Ectodermal cell (in vitro differentiated cells): ENCODE measurements around the gene CYP2W1.
"Not testable (repeated sequence)": the region's sequence is repeated elsewhere in the genome, so short reads cannot be mapped to it uniquely, and the experiment has no call there.

Experiments used
- H3K27ac ChIP-seq: 2 replicates; pipeline ENCODE4 v1.7.0; 2013; ENCODE audit warnings: mild to moderate bottlenecking, low read depth, low read length; ENCODE audit not compliant: insufficient read depth, poor library complexity, severe bottlenecking
- H3K27me3 ChIP-seq: 2 replicates; pipeline ENCODE4 v1.7.0; 2013; ENCODE audit warnings: mild to moderate bottlenecking, low read length; ENCODE audit not compliant: insufficient read depth, control insufficient read depth, poor library complexity, severe bottlenecking
- H3K36me3 ChIP-seq: one replicate; pipeline ENCODE4 v1.7.0; 2013; ENCODE audit warnings: low read length; ENCODE audit not compliant: control insufficient read depth, insufficient read depth
- H3K4me1 ChIP-seq: one replicate; pipeline ENCODE4 v1.7.0; 2013; ENCODE audit warnings: low read length; ENCODE audit not compliant: control insufficient read depth, insufficient read depth
- H3K4me3 ChIP-seq: 2 replicates; pipeline ENCODE4 v1.7.0; 2013; ENCODE audit warnings: low read depth, low read length, control low read depth; ENCODE audit not compliant: insufficient read depth
- H3K9me3 ChIP-seq: 2 replicates; pipeline ENCODE4 v1.7.0; 2013; ENCODE audit warnings: mild to moderate bottlenecking, low read length, moderate library complexity; ENCODE audit not compliant: control insufficient read depth
- WGBS, 2 experiments: methylation state at CpG; one replicate each; pipeline ENCODE4 v1.1.7; 2013; ENCODE audit warnings: missing lambda C conversion rate in 2 of 2; 5-methylcytosine and 5-hydroxymethylcytosine counted together

The CYP2W1 gene

DNA sequence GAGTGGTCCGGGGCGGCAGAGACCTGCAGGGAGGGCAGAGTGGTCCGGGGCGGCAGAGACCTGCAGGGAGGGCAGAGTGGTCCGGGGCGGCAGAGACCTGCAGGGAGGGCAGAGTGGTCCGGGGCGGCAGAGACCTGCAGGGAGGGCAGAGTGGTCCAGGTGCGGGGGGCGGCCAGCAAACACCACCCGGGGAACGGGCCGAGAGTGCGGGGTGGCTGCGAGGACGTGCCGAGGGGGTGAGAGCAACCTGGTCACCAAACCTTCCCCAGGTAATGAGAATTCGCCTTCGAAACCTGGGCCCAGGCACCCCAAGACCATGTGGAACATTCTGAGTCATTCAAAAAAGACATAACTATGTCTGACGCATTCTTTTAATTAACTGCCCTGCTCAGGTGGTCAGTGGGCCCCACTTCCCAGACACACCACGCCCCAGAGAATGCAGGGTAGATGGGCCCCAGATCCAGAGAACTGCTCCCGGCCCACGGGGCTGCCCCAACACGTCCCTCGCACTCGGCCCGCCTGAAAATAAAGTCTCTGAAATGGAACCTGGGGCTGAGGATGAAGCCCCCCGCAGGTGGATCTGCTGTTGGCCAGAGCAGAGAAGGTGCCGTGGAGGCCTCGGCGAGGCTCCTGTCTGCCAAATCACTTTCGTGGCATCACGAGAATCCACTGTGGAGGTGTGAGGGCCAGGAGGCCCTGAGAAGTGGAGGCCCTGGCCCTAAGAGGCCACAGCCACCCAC lies 48.9 kb downstream of the CYP2W1 start:
- H3K27me3 ChIP-seq = no peaks in the 10 kb centered on the region
- peaks cover 4% of the 10 kb centered on the region for H3K9me3 ChIP-seq
- no peaks in the 10 kb centered on the region for H3K4me1 ChIP-seq
- WGBS, 2 experiments = 94 to 95% methylated on average over 29 to 30 of the region's 33 CpGs
- H3K4me3 ChIP-seq = no peak overlapping the region
- H3K27ac ChIP-seq = no peak overlapping the region
- peaks cover 4% of the 10 kb centered on the region for H3K36me3 ChIP-seq

DNA sequence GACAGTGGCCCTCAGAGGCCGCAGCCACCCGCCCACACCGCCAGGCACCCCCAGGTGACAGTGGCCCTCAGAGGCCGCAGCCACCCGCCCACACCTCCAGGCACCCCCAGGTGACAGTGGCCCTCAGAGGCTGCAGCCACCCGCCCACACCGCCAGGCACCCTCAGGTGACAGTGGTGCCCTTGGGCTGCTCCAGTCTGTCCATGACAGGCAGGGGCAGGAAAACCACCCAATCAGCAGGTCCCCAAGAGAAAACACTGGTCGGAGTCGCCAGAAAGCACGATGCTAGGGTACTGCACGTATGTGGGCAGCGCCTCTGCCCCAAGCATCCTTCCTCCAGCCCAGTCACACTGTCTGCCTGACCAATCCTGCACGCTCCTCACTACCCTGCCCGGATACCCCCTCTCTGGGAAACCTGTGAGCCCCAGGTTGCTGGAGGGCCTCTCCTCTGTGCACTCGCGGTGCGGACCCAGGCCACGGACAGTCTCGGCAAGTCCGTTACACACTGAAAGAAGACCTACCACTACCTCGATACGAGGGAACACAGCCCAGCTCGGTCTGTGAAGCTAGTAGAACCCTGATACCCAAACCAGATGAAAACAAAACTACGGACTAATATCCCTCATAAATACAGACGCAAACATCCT lies 49.7 kb downstream of the CYP2W1 start:
- H3K4me1 ChIP-seq = no peaks in the 10 kb centered on the region
- no peaks in the 10 kb centered on the region for H3K27me3 ChIP-seq
- peaks cover 4% of the 10 kb centered on the region for H3K9me3 ChIP-seq
- H3K36me3 ChIP-seq = peaks cover 4% of the 10 kb centered on the region
- H3K27ac ChIP-seq = no peak overlapping the region
- H3K4me3 ChIP-seq = no peak overlapping the region
- 92 to 93% methylated on average over 25 of the region's 25 CpGs for WGBS, 2 experiments

DNA sequence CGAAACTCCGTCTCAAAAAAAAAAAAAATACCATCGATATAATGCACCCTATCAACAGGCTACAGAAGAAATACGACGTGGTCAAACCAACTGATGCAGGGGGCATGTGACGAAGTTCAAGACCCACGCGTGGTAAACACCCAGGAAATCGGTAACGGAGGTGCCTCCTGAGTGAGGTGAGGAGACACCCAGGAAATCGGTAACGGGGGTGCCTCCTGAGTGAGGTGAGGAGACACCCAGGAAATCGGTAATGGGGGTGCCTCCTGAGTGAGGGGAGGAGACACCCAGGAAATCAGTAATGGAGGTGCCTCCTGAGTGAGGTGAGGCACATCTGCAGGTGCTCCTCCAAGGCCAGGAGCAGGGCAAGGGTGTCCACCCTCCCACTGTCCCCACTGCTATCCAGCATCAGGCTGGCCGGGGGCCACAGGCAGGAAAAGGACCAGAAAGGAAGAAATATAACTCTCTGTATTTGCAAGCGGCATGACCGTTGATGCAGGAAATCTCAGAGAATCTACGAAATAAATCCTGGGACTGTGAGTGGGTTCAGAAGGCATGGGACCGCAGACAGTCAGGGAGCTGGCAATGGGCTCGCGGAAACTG lies 50.7 kb downstream of the CYP2W1 start:
- Histone ChIP-seq H3K27me3 (no peaks in the 10 kb centered on the region), H3K4me1 (no peaks in the 10 kb centered on the region), H3K27ac (no peak overlapping the region), H3K9me3 (peaks cover 4% of the 10 kb centered on the region), H3K4me3 (no peak overlapping the region), H3K36me3 (peaks cover 4% of the 10 kb centered on the region)
- WGBS, 2 experiments = 97% methylated on average over 20 of the region's 20 CpGs

DNA sequence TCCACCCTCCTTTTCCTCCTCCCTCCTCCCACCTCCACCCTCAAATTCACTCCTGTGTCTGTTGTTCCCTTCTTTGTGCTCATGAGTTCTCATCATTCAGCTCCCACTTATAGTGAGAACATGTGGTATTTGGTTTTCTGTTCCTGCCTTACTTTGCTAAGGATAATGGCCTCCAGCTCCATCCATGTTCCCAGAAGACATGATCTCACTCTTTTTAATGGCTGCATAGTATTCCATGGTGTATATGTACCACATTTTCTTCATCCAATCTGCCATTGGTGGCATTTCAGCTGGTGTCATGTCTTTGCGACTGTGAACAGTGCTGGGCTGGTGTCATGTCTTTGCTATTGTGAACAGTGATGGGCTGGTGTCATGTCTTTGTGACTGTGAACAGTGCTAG lies 51.8 kb downstream of the CYP2W1 start:
- 91 to 100% methylated on average over 1 of the region's 1 CpG for WGBS, 2 experiments
- H3K27me3 ChIP-seq, H3K27ac ChIP-seq, H3K36me3 ChIP-seq, H3K4me1 ChIP-seq, H3K9me3 ChIP-seq, H3K4me3 ChIP-seq: not testable (repeated sequence)

GRCh38 chr7:1036164-1036928 lies 53.4 kb downstream of the CYP2W1 start:
- H3K27ac ChIP-seq, H3K4me3 ChIP-seq, H3K4me1 ChIP-seq, H3K27me3 ChIP-seq, H3K9me3 ChIP-seq, H3K36me3 ChIP-seq: not testable (repeated sequence)
- WGBS, 2 experiments = 95% methylated on average over 39 to 40 of the region's 40 CpGs
